AG04449 (cell line): ENCODE data around the gene WIPF3.

Experiments
- CTCF ChIA-PET: fragments of 350-600 bp; formaldehyde crosslinking; extraction: SDS; loops from one replicate; lab custom pipeline; 2021; ENCODE audit warnings: antibody characterized with exemption; lab: Yijun Ruan, JAX
- POLR2A ChIA-PET: fragments of 400-600, 350-600 bp; formaldehyde crosslinking; extraction: SDS; loops from one replicate; lab custom pipeline; 2020; ENCODE audit warnings: antibody characterized with exemption, inconsistent platforms; lab: Yijun Ruan, JAX
- DNase-seq: peaks from one replicate; pipeline ENCODE4 v3.0.0-alpha.2; 2010; ENCODE audit warnings: low read depth, low spot score
- H3K4me3 ChIP-seq: 2 replicates; pipeline ENCODE4 v1.5.1; 2011; ENCODE audit warnings: low read depth, mild to moderate bottlenecking, control low read depth, low read length
- CTCF ChIP-seq: IDR thresholded peaks from one replicate; pipeline ENCODE4 v1.5.1; 2011; ENCODE audit warnings: mild to moderate bottlenecking, moderate library complexity, low read length, control low read depth, inconsistent platforms; ENCODE audit not compliant: insufficient read depth; ENCODE audit errors: missing control alignments

WIPF3 gene

GRCh38 chr7:29946428-29947186 is 140.3 kb downstream of the WIPF3 start:
- no peak for DNase-seq
- TF ChIP-seq CTCF, result peak; percentile 27
- POLR2A ChIA-PET, result no interaction called here
- no peak overlapping the region for H3K4me3 ChIP-seq
- CTCF ChIA-PET, result interaction anchor here (0.9 to 4.1 kb wide), 6 partner anchors 12 to 115 kb away, joined by 3 to 25 read pairs (median 4); no protein-coding TSS in a partner anchor

DNA sequence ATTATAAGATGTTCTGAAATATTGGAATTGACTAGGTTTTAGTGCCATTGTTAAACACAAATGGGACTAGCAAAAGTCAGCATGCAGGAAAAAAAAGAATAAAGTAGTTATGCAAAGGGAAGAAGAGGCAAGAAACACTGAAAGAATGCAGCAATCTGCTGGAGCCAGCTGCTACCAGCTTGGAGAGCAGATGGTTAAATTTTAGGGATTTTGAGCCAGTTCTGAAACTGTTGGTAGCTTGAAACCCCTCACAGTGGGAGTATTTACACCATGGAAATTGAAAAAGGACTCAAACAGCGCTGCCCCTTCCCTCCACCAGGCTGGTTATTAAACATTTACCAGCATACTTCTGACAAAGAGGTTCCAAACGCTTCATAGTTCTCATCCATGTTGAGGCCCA is 142.3 kb downstream of the WIPF3 start:
- DNase-seq, result no peak
- ChIA-PET CTCF (no interaction called here), POLR2A (no interaction called here)
- no peak overlapping the region for H3K4me3 ChIP-seq
- TF ChIP-seq CTCF, result no peak

DNA sequence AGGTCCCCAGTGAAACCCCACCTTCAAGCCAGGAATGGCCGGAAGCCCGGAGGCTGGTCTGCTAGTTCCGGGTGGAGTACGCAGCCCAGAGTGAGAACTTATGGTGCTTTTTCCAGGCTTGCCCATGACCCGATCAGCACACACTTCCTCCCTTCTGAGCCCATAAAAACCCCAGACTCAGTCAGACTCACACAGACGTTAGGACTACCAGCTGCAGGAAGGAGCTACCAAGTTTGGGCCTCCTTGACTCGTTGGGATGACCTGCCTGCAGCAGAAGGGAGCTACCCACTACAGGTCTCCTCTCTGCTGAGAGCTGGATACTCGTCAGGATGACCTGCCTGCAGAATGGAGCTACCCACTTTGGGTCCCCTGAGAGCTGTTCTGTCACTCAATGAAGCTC is 144.2 kb downstream of the WIPF3 start:
- no peak for DNase-seq
- TF ChIP-seq CTCF, result no peak
- H3K4me3 ChIP-seq, result no peak overlapping the region
- ChIA-PET CTCF (interaction anchor here (0.9 kb wide), 1 partner anchor 111 kb away, joined by 4 read pairs; no protein-coding TSS in a partner anchor), POLR2A (interaction anchor here (0.9 kb wide), 1 partner anchor 9 kb away, joined by 3 read pairs; no protein-coding TSS in a partner anchor)

DNA sequence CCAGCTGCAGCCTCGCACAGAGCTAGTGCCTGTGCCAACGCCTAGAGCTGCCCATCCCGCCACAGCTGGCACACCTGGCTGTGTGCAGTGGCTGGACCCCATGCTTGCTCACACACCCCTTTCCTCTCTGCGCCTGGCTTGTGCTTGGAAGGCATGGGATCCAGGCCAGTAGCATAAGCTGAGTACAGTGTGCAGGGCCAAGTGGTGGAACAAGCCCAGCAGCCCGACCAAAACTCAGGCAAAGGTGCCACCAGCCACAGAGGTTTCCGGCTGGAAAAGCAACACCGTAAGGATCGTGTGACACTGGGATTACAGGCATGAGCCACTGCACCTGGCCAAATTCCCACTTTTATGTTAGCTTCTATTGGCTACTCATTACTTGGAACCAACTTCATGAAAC is 144.9 kb downstream of the WIPF3 start:
- H3K4me3 ChIP-seq, result no peak overlapping the region
- no peak for TF ChIP-seq CTCF
- CTCF ChIA-PET, result interaction anchor here (0.9 to 1.6 kb wide), 5 partner anchors 8 to 111 kb away, joined by 3 to 4 read pairs (median 4); no protein-coding TSS in a partner anchor
- no peak for DNase-seq
- POLR2A ChIA-PET, result interaction anchor here (0.9 kb wide), 1 partner anchor 9 kb away, joined by 3 read pairs; no protein-coding TSS in a partner anchor

DNA sequence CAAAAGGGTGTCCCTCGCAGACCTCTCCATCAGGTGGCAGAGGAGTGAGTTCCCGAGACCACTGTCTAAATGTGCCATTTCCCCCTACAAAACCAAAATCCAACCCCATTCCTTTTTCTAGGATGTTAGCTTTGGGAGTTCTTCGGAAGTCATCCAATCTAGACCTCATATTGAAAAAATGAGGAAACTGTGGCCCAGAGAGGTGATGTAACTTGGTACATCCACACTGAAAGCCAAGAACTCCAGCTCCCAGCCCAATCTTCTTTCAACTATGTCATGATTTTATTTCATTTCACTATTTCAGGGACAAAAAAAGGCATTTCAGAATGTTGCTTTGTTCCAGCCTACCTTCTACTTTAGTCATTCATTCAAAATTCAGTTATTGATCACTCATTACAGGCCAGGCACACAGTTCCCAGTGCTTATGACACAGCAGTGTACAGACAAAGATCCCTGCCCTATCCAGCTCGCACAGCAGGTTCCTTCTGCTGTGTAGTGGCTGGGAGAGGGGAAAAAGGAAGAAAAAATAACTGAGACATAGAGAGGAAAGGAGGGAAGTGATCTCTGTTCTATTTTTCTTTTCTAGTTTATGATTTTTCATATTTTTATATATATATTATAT is 147.5 kb downstream of the WIPF3 start:
- CTCF ChIA-PET, result interaction anchor here (0.9 to 2.2 kb wide), 6 partner anchors 14 to 122 kb away, joined by 3 to 12 read pairs (median 4); no protein-coding TSS in a partner anchor
- TF ChIP-seq CTCF, result no peak
- no peak overlapping the region for H3K4me3 ChIP-seq
- DNase-seq, result no peak
- POLR2A ChIA-PET, result interaction anchor here (1.1 kb wide), 1 partner anchor 15 kb away, joined by 4 read pairs; no protein-coding TSS in a partner anchor
